ENCODE results near the gene KCNH6. TPM values are rescaled to one million over a fixed set of nuclear protein-coding genes. Genes with fewer than 3 reads are reported as not detected.

KCNH6 gene
- polyA plus RNA-seq, 10 donors, result 0.06 to 0.10 TPM; not detected in 8

- no peak for DNase-seq
Observed at GRCh38 chr17:63504261-63504660, 18.9 kb upstream of the KCNH6 start.

DNA sequence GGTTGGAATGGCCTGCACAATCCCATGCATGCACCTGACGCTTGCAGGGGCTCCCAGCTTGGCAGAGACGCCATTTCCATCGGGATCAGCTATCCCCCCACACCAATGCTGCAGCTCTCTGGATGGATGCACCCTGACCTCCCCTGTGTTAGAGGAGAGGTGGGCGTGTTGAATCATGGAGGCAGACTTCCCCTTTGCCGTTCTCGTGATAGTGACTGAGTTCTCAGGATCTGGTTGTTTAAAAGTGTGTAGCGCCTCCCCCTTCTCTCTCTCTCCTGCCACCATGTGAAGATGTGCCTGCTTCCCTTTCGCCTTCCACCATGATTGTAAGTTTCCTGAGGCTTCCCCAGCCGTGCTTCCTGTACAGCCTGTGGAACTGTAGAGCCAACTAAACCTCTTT, 17.8 kb upstream of the KCNH6 start:
- DNase-seq, result no peak

DNA sequence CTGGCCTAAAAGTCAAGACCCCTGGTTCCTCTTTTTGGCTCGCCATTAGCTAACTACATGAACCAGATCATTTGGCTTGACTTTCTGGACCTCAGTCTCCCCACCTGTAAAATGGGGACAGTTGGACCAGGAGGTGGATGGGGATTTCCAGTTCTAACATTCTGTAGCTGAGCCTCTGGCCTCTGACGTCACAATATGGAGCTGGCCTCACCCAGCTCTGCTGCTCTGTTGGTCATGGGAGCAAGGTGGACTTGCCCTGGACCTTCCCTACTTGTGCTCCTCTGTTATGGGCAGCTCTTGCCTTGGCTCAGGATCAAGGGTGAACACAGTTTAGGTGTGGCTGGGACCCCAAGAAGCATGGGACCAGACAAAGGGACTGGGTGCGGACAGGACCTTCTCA, 16.5 kb upstream of the KCNH6 start:
- DNase-seq, result no peak

DNA sequence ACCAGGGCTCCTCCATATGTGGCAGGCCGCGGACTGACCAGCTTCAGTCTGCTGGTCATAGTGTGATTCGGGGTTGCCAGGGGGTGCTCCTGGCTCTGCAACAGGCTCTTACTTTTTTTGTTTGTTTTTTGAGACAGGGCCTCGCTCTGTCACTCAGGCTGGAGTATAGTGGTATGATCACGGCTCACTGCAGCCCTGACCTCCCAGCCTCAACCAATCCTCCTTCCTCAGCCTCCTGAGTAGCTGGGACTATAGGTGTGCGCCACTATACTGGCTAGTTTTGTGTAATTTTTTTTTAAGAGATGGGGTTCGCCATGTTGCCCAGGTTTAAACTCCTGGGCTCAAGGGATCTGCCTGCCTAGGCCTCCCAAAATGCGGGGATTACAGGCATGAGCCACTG, 11.8 kb upstream of the KCNH6 start:
- DNase-seq, result no peak

GRCh38 chr17:63512388-63512787, 10.8 kb upstream of the KCNH6 start:
- DNase-seq, result no peak

DNA sequence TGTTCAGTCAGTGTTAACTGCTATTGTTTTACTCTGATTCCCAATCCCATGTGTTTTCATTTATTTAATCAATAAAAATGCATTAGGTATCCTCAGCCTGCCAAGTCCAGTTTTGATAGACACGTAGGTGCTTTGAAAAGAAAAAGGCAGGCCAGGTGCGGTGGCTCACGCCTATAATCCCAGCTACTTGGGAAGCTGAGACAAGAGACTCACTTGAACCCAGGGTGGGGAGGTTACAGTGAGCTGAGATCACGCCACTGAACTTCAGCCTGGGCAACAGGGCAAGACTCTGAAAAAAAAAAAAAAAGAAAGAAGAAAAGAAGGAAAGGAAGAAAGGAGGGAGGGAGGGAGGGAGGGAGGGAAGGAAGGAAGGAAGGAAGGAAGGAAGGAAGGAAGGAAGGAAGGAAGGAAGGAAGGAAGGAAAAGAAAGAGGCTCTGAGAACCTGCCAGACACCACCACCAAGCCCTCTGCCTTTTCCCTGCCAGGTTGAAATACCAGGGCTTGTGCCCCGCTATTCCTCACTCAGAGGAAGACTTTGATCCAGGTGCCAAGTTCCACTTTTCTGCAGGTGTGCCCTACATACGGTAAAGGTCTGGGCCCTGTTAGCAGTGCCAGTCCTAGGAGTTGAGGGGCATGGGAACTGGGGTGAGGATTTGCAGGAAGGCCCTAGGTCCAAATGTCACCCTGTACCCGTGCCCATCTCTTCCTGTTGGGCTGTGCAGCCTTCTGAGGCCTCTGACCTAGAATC, 10.1 kb upstream of the KCNH6 start:
- DNase-seq, result no peak

- DNase-seq, result no peak
Observed at GRCh38 chr17:63514477-63514876, 8.7 kb upstream of the KCNH6 start.

GRCh38 chr17:63514974-63515373, 8.2 kb upstream of the KCNH6 start:
- no peak for DNase-seq

DNA sequence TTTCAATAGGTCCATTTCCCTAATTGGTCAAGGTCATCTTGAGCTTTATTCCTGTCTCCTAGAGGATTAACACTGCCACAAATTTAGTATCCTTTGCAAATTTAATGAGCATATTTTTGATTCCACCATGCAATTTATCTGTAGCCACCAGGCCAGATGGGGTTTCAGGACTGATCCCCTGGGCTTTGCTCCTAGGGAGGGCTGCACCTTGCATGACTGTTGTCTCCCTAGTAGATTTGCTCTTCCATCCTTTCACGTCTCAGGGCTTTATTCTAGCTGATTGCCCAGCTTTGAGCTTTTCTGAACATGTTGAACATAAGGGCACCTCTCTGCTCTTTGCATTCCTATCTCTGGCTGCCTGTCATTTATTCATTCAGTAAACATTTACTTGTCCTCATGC, 7.7 kb upstream of the KCNH6 start:
- no peak for DNase-seq

DNA sequence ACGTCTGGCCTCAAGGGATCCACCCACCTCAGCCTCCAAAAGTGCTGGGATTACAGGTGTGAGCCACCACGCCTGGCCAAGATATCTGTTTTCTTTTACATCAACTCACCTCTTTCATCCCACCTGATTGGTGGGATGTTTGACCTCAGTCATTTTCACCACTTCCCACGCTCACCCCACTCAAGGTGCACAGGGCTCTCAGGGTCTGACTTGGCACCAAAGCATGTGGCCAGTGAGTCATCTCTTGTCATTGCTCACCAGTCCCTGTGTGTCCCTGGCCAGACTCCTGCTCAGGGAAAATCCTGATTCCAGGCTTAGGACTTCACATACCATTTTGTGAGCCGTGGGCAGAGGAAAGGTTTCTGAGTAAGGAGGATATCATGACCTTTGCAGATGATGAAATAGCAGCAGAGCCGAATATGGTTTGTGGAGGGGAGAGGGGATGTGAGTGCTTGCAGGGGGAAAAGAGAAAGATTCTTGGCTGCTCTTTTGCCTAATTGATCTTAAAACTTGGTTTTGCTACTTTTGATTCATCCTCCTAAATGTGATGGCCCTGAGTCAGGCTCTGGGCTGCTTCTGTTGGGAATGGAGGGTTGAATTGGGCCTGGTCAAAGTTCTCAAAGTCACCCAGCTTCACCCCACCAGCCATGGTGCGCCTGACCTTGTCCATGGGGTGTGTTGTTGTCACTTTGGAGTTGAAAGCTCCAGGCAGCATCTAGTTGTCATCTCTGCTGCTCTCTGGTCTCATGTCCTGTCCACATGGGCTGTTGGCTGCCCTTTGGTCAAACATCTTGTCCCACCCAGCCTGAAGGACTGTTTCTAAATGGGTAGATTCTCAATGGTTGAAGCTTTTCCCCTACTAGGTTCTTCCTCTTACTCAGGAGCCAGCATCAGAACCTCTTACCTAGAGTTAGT, 6.0 kb upstream of the KCNH6 start:
- peak in 1 of 3 donors; percentile 8 for DNase-seq

- no peak for DNase-seq
Observed at GRCh38 chr17:63517825-63518534, 5.2 kb upstream of the KCNH6 start.

GRCh38 chr17:63519116-63519881, 3.9 kb upstream of the KCNH6 start:
- DNase-seq, result no peak

GRCh38 chr17:63519972-63520882, 2.9 kb upstream of the KCNH6 start:
- DNase-seq, result no peak

- no peak for DNase-seq
Observed at GRCh38 chr17:63524051-63524450, 893 bp downstream of the KCNH6 start.

GRCh38 chr17:63525190-63525946, 2.2 kb downstream of the KCNH6 start:
- DNase-seq, result no peak

DNA sequence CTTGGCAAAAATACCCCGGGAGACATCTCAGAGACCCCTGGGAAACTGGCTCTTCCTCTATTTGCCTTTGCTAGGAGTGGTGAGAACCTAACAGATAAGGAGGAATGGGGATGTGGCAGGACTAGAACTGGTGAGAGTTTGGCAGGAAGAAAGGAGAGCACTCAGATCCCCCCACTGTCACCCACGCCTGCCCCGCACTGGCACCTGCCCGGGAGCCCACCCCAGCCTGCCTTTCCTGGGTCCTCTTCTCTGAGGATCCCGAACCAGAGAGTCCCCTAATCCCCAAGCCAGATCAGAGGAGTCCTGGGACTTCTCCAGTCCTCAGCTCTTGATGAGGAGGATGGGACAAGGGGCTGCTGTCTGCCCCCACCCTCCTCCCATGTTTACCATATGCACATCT, 3.7 kb downstream of the KCNH6 start:
- no peak for DNase-seq

GRCh38 chr17:63528183-63528582, 5.0 kb downstream of the KCNH6 start:
- DNase-seq, result no peak

DNA sequence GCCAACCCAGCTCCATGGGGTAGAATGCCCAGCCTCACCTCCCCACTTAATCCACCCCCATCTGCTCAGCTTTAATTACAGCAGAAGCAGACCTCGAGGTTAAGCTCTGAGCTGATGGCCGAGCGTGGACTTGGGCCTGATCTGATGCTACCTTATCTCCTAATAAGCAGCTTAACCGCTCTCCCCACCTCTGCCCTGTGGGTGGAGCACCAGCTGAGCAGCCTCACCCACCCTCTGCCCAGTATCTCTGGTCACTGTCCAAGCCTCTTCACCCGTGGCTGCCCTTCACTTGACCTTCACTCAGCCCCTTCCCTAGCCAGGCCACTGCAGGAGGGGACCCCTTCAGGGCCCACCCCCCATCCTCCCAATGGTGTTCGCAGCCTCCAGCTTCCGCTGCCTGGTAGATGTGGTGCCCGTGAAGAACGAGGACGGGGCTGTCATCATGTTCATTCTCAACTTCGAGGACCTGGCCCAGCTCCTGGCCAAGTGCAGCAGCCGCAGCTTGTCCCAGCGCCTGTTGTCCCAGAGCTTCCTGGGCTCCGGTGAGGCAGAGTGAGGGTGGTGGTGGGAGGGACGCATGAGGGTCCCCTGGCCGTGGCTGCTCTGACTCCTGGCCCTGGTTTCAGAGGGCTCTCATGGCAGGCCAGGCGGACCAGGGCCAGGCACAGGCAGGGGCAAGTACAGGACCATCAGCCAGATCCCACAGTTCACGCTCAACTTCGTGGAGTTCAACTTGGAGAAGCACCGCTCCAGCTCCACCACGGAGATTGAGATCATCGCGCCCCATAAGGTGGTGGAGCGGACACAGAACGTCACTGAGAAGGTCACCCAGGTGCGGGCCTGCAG, 6.8 kb downstream of the KCNH6 start:
- no peak for DNase-seq

GRCh38 chr17:63530557-63531021, 7.4 kb downstream of the KCNH6 start:
- DNase-seq, result no peak

All from muscle of back (tissue), 11 donors.